Common myeloid progenitor, CD34-positive (primary cell): ENCODE data around the gene FAM89B.

ENCODE experiments used
- CTCF ChIA-PET: fragments of 350-600 bp; sonication (Branson Sonifier 250); formaldehyde crosslinking; loops from one replicate; lab custom pipeline; 2021; ENCODE audit warnings: antibody characterized with exemption; lab: Charles Lee
- POLR2A ChIA-PET: fragments of 350-600 bp; sonication (Branson Sonifier 250); formaldehyde crosslinking; loops from one replicate; lab custom pipeline; 2021; ENCODE audit warnings: antibody characterized with exemption; lab: Charles Lee
- DNase-seq, 3 donors: peaks; one replicate each; pipeline versions ENCODE4 v3.0.0 to v3.0.0-alpha.2; 2013
- H3K27ac ChIP-seq, 2 experiments: 1 replicate in 1 of 2; 2 replicates in 1 of 2; pipeline ENCODE4 v1.7.0; 2013; ENCODE audit warnings: inconsistent platforms in 2 of 2, low read length in 2 of 2, mild to moderate bottlenecking in 2 of 2, low read depth in 1 of 2, moderate library complexity in 1 of 2; ENCODE audit not compliant: severe bottlenecking in 2 of 2, insufficient read depth in 1 of 2, poor library complexity in 1 of 2
- H3K27me3 ChIP-seq, 5 experiments: replicated peaks in 2 of 5; 1 replicate in 3 of 5; 2 replicates in 2 of 5; pipeline versions ENCODE4 v1.6.1 to v1.7.0; 2013; ENCODE audit warnings: low read length in 4 of 5, mild to moderate bottlenecking in 2 of 5, moderate library complexity in 2 of 5, inconsistent platforms in 1 of 5; ENCODE audit not compliant: insufficient read depth in 5 of 5, control insufficient read depth in 4 of 5
- H3K36me3 ChIP-seq, 4 experiments: 1 replicate in 2 of 4; 2 replicates in 2 of 4; pipeline versions ENCODE4 v1.6.1 to v1.7.0; 2013; ENCODE audit warnings: low read length in 3 of 4, control low read depth in 1 of 4, mild to moderate bottlenecking in 1 of 4; ENCODE audit not compliant: control insufficient read depth in 4 of 4, insufficient read depth in 4 of 4
- H3K4me1 ChIP-seq, 4 experiments: 1 replicate in 3 of 4; 2 replicates in 1 of 4; pipeline versions ENCODE4 v1.6.1 to v1.7.1; 2013; ENCODE audit warnings: low read length in 3 of 4, mild to moderate bottlenecking in 3 of 4, control low read depth in 1 of 4, inconsistent platforms in 1 of 4, moderate library complexity in 1 of 4; ENCODE audit not compliant: control insufficient read depth in 4 of 4, insufficient read depth in 4 of 4; ENCODE audit errors: control extremely low read depth in 1 of 4
- H3K4me3 ChIP-seq, 7 experiments: 1 replicate in 4 of 7; 2 replicates in 3 of 7; pipeline versions ENCODE4 v1.5.1 to v1.7.0; 2013; ENCODE audit warnings: mild to moderate bottlenecking in 7 of 7, low read length in 6 of 7, moderate library complexity in 6 of 7, inconsistent platforms in 2 of 7, low read depth in 2 of 7, control low read depth in 1 of 7; ENCODE audit not compliant: insufficient read depth in 4 of 7, control insufficient read depth in 1 of 7; ENCODE audit errors: extremely low read depth in 1 of 7
- H3K9me3 ChIP-seq, 5 experiments: 1 replicate in 4 of 5; 2 replicates in 1 of 5; pipeline versions ENCODE4 v1.6.1 to v1.7.1; 2013; ENCODE audit warnings: low read length in 4 of 5, mild to moderate bottlenecking in 2 of 5, inconsistent platforms in 1 of 5, low read depth in 1 of 5, moderate library complexity in 1 of 5; ENCODE audit not compliant: control insufficient read depth in 4 of 5, insufficient read depth in 2 of 5; ENCODE audit errors: control extremely low read depth in 1 of 5
- WGBS: methylation state at CpG from one replicate; pipeline ENCODE4 v1.1.5; 2013; ENCODE audit not compliant: insufficient coverage; 5-methylcytosine and 5-hydroxymethylcytosine counted together

The FAM89B gene

DNA sequence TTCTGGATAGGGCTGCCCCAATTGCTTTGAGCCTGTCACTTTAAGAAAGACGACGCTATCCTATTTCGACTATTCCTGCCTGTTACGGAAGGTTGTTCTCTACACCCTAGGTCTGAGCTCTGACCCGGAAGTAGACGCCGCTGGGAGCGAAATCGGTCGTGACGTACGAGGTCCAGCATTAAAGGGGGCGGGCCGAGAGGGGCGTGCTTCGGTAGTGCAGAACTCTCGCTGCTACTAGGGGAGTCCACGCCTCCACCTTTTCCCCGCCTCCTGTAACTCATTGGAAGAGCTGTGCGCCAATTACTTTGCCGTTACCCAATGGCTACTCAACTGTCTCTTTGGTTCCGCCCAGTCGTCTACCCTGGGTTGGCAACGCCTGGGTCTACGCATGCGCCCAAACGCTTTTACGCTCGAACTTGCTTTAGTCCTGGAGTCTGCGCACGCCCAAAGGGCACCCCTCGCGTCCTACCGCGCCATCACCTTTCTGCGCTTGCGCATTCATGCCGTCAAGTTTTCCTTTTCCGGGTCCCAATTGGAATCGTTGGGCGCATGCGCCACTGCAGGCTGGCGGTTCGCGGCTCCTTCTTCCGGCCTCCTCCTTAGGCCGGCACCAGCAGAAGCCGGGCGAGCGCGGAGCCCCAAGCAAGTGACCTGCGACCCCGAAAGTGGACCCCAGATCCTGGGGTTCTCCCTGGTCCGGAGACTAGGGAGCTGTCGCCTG lies 43.1 kb downstream of the FAM89B start, which contains the start of gene PCNX3:
Gene PCNX3, plus strand, starts transcription at position 548 of the 721 bp plus-strand sequence. CDS start 536 bp downstream, outside the sequence.
- Histone ChIP-seq H3K9me3 (no peaks in the 10 kb centered on the region), H3K27me3 (no peaks in the 10 kb centered on the region), H3K4me3 (peak within 1 kb of the TSS; percentile 73 to 98 (median 86)), H3K4me1 (peaks cover 4 to 50% (median 46%) of the 10 kb centered on the region in 4 experiments), H3K36me3 (peaks cover 10 to 42% (median 30%) of the 10 kb centered on the region in 4 experiments), H3K27ac (peak within 1 kb of the TSS; percentile 82 to 93)
- CTCF ChIA-PET = interaction anchor here (0.8 to 16.3 kb wide), 10 partner anchors 10 to 74 kb away, joined by 3 to 229 read pairs (median 4); partner anchors contain the start of genes KCNK7 and ZNRD2
- POLR2A ChIA-PET = interaction anchor here (0.9 to 1.5 kb wide), 7 partner anchors 11 to 273 kb away, joined by 3 to 8 read pairs (median 3); partner anchors contain the start of genes AP5B1, FIBP and RELA
- peak; percentile 100 for DNase-seq
- WGBS = under 1% methylated on average over 51 of the region's 55 CpGs

DNA sequence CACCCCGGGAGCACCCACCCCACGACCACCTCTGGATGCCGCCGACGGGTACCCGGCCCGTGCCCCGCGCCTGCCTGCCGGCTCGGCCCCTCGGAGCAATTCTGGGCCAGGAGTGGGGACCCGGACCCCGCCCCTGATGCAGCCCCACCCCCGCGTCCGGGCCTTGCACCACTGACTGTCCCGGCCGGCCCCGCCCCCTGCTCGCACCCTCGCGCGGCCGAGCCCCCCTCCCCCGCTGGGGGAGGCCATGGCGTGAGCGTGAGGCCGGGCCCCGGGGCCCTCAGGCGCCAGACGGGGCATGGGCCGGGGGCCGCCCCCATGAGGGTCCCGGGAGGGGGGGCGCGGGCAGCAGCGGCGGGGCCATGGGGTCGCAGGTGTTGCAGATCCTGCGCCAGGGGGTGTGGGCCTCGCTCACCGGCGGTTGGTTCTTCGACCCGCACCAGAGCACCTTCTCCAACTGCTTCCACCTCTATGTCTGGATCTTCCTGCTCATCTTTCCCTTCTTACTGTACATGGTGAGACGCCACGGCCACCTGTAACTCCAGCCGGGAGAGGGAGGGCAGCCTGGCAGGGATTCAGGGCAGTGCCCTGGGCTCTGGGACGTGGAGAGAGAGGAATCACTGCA lies 43.7 kb downstream of the FAM89B start:
- WGBS = 2% methylated on average over 33 of the region's 50 CpGs
- CTCF ChIA-PET = interaction anchor here (1.2 to 16.3 kb wide), 7 partner anchors 10 to 44 kb away, joined by 3 to 229 read pairs (median 6); partner anchors contain the start of gene KCNK7
- peaks cover 10 to 49% (median 34%) of the 10 kb centered on the region in 4 experiments for H3K36me3 ChIP-seq
- peak overlapping the region; percentile 68 to 91 for H3K27ac ChIP-seq
- H3K4me1 ChIP-seq = peaks cover 0 to 43% (median 39%) of the 10 kb centered on the region in 4 experiments
- POLR2A ChIA-PET = interaction anchor here (0.9 to 1.5 kb wide), 5 partner anchors 10 to 272 kb away, joined by 3 to 8 read pairs (median 3); partner anchors contain the start of genes AP5B1, FIBP and RELA
- peak overlapping the region; percentile 53 to 95 (median 73) for H3K4me3 ChIP-seq
- H3K27me3 ChIP-seq = no peaks in the 10 kb centered on the region
- no peaks in the 10 kb centered on the region for H3K9me3 ChIP-seq
- peak in 1 of 3 donors; percentile 32 for DNase-seq

DNA sequence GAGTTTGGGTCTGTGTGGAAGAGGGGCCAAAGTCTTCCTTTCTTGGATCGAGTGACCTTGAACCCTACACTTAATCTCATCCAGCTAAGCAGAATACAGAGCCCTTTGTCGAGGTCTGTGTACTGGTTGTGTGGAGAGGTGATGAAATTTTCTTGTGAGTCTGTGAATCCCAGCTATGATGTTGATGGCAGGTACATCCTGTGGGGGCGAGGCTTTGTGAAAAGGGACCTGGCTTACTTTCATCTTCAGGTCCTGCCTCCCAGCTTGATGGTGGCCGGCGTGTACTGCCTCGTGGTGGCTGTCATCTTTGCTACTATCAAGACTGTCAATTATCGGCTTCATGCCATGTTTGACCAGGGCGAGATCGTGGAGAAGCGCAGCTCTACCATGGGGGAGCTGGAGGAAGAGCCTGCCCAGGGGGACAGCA lies 44.2 kb downstream of the FAM89B start:
- peak overlapping the region; percentile 37 to 95 (median 73) for H3K4me3 ChIP-seq
- H3K27ac ChIP-seq = peak overlapping the region; percentile 68 to 91
- peaks cover 10 to 54% (median 36%) of the 10 kb centered on the region in 4 experiments for H3K36me3 ChIP-seq
- WGBS = 93% methylated on average over 8 of the region's 10 CpGs
- no peaks in the 10 kb centered on the region for H3K27me3 ChIP-seq
- ChIA-PET POLR2A (no interaction called here), CTCF (interaction anchor here (1.0 to 3.5 kb wide), 6 partner anchors 9 to 95 kb away, joined by 3 to 14 read pairs (median 5); partner anchors contain the start of gene KAT5)
- no peaks in the 10 kb centered on the region for H3K9me3 ChIP-seq
- H3K4me1 ChIP-seq = peaks cover 0 to 38% (median 34%) of the 10 kb centered on the region in 4 experiments
- DNase-seq = no peak

DNA sequence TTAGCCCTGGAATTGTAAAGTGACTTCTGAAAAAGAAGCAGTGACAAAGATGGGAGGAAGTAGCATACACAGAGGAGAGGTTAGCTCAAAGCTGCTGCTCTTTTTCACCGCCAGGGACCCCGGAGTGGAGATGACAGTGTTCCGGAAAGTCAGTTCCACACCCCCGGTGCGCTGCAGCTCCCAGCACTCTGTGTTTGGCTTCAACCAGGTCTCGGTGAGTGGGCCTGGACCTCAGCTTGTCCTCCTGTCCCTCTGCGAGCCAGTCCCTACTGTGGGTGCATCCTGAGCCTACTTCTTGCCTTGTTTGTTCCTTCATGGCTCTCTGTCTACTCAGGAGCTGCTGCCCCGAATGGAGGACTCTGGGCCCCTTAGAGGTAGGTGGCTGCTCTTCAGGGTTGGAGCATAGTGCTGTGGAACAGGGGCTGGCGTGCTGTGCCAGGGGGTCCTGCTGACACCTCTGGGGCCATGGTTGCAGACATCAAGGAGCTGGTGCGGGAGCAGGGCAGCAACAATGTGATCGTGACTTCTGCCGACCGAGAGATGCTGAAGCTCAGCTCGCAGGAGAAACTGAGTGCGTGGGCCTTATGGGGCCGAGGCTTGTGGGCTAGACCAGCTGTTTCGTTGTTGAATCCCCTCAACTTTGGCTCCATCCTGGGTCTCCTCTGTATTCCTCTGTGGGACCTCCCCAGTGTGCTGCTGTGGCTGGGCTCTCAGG lies 45.0 kb downstream of the FAM89B start:
- peak overlapping the region in 1 of 2 experiments; percentile 91 for H3K27ac ChIP-seq
- H3K4me1 ChIP-seq = peaks cover 0 to 31% (median 27%) of the 10 kb centered on the region in 4 experiments

DNA sequence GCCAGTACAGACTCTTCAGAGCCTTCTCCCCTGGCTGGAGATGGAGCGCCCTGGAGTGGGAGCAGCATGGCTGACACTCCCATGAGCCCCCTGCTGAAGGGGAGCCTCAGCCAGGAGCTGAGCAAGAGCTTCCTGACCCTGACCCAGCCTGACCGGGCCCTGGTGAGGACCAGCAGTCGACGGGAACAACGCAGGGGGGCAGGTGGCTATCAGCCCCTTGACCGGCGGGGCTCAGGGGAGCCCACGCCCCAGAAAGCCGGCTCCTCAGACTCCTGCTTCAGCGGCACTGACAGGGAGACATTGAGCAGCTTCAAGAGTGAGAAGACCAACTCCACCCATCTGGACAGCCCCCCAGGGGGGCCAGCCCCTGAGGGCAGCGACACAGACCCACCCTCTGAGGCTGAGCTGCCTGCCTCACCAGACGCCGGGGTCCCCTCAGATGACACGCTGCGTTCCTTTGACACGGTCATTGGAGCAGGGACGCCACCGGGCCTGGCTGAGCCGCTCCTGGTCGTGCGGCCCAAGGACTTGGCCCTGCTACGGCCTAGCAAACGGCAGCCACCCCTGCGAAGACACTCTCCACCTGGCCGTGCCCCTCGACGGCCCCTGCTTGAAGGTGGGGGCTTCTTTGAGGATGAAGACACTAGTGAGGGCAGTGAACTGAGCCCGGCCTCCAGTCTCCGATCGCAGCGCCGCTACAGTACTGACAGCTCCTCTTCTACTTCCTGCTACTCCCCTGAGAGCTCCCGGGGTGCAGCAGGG lies 45.8 kb downstream of the FAM89B start:
- no peak for DNase-seq
- Histone ChIP-seq H3K36me3 (peaks cover 10 to 56% (median 39%) of the 10 kb centered on the region in 4 experiments), H3K4me1 (peaks cover 0 to 22% (median 18%) of the 10 kb centered on the region in 4 experiments), H3K27ac (no peak overlapping the region), H3K27me3 (no peaks in the 10 kb centered on the region), H3K9me3 (no peaks in the 10 kb centered on the region), H3K4me3 (no peak overlapping the region)
- WGBS = 96% methylated on average over 33 of the region's 33 CpGs
- ChIA-PET CTCF (interaction anchor here (1.2 to 3.5 kb wide), 6 partner anchors 8 to 94 kb away, joined by 3 to 14 read pairs (median 5); partner anchors contain the start of gene KAT5), POLR2A (no interaction called here)

More for the DNA sequence above, 45.0 kb downstream of the FAM89B start:
- no peak for DNase-seq
- Histone ChIP-seq H3K36me3 (peaks cover 10 to 59% (median 39%) of the 10 kb centered on the region in 4 experiments), H3K4me3 (peak overlapping the region in 4 of 7 experiments; percentile 73 to 95 (median 86)), H3K9me3 (no peaks in the 10 kb centered on the region), H3K27me3 (no peaks in the 10 kb centered on the region)
- POLR2A ChIA-PET = no interaction called here
- CTCF ChIA-PET = interaction anchor here (1.0 to 3.5 kb wide), 7 partner anchors 8 to 95 kb away, joined by 3 to 14 read pairs (median 4); partner anchors contain the start of gene KAT5
- WGBS = 94% methylated on average over 17 of the region's 17 CpGs

DNA sequence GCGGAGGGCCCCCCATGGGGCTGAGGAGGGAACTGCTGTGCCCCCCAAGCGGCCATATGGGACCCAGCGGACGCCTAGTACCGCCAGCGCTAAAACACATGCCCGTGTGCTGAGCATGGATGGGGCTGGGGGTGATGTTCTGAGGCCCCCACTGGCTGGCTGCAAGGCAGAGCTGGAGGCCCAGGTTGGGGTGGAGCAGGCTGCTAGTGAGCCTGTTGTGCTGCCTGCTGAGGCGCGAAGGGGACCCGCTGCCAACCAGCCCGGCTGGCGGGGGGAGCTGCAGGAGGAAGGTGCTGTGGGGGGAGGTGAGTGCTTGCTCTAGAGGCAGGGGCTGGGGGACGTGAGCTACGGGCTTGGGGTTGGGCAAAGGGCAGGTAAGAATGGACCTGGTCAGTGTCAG lies 46.4 kb downstream of the FAM89B start:
- no peak for DNase-seq
- Histone ChIP-seq H3K27ac (no peak overlapping the region), H3K4me3 (no peak overlapping the region), H3K4me1 (peaks cover 0 to 19% (median 15%) of the 10 kb centered on the region in 4 experiments), H3K36me3 (peaks cover 10 to 62% (median 42%) of the 10 kb centered on the region in 4 experiments), H3K27me3 (no peaks in the 10 kb centered on the region), H3K9me3 (no peaks in the 10 kb centered on the region)
- POLR2A ChIA-PET = no interaction called here
- WGBS = 100% methylated on average over 13 of the region's 14 CpGs
- CTCF ChIA-PET = interaction anchor here (1.0 to 3.5 kb wide), 4 partner anchors 7 to 87 kb away, joined by 3 to 14 read pairs (median 3); partner anchors contain the start of gene SIPA1
